Measurements from ENCODE around the gene THSD8. TPM values are rescaled to one million over a fixed set of nuclear protein-coding genes. Genes with fewer than 3 reads are reported as not detected.

THSD8 gene
- total RNA-seq, 1 experiment from 2014 or later: 45.8 TPM

DNA sequence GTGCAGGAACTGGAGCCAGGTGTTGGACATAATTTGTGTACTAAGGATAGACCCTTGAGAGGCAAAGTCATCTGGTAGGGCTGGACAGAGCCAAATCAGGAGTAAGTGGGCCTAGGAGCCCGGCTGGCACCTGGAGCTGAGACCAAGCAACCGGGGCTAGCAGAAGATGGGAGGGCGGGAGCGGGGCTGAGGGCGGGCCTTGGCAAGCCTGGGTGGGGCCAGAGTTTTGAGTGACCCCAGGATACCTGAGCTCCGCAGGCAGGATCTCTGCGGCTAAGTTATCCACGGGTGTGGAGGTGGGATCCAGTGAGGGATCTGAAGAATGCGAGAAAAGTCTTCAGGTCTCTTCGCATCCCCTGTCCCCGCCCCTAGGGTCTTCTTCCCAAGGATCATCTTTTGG, 34.7 kb upstream of the THSD8 start:
- H3K27ac Mint-ChIP-seq: no peak overlapping the region; a peak in 1 of 7 replicates
- WGBS (ENCODE audit: extremely low coverage, insufficient read length, low lambda C conversion rate): no CpG with 5 or more reads among the region's 11 CpGs
- H3K27ac ChIP-seq (ENCODE audit: insufficient read length, low read depth, low read length): no peak overlapping the region
- no peak overlapping the region for H4K5ac ChIP-seq (ENCODE audit: insufficient read length, low read depth, low read length)
- no peak overlapping the region for H4K91ac ChIP-seq (ENCODE audit: insufficient read length, low read depth, low read length)
- H3K4me2 ChIP-seq (ENCODE audit: insufficient read depth, insufficient read length, low read length): no peak overlapping the region
- H3K4me1 Mint-ChIP-seq: peaks cover 12 to 21% of the 10 kb centered on the region in 2 experiments
- H3K9ac ChIP-seq (ENCODE audit: extremely low read depth, insufficient read length, low read length): no peak overlapping the region
- no peaks in the 10 kb centered on the region for H3K79me2 ChIP-seq (ENCODE audit: insufficient read depth, low read length)
- no peak overlapping the region for H3T11ph ChIP-seq (ENCODE audit: low read length)
- H3K79me1 ChIP-seq (ENCODE audit: insufficient read depth, low read depth, low read length, poor library complexity, severe bottlenecking): no peaks in the 10 kb centered on the region
- no peak overlapping the region for H3K14ac ChIP-seq (ENCODE audit: insufficient read depth, low read length)
- H3K9me3 Mint-ChIP-seq: no peaks in the 10 kb centered on the region
- no peak overlapping the region for H2BK5ac ChIP-seq (ENCODE audit: insufficient read length, low read length)
- H3K4me1 ChIP-seq (ENCODE audit: insufficient read depth, low read length): no peaks in the 10 kb centered on the region; the same call in 1 of the 2 replicates
- H3K9me3 ChIP-seq (ENCODE audit: control insufficient read depth, low read depth, low read length): no peaks in the 10 kb centered on the region
- H2BK12ac ChIP-seq (ENCODE audit: insufficient read length, low read depth, low read length): no peak overlapping the region
- no peak overlapping the region for H3K23ac ChIP-seq (ENCODE audit: insufficient read length, low read depth, low read length)
- H3K36me3 Mint-ChIP-seq (ENCODE audit: insufficient read depth in 1 of 3, low read depth in 3 of 3): peaks cover 34 to 60% (median 54%) of the 10 kb centered on the region in 3 experiments
- H3K4me3 Mint-ChIP-seq: no peak overlapping the region; a peak in 1 of 5 replicates
- no peaks in the 10 kb centered on the region for H3K27me3 ChIP-seq (ENCODE audit: insufficient read depth, low read length)
- no peak overlapping the region for H2AFZ ChIP-seq (ENCODE audit: low read length)
- no peak overlapping the region for H3K18ac ChIP-seq (ENCODE audit: insufficient read length, low read depth, low read length)
- no peak for DNase-seq
- no peak overlapping the region for H2AK5ac ChIP-seq (ENCODE audit: insufficient read length, low read length)
- TF ChIP-seq, protein P1, sequence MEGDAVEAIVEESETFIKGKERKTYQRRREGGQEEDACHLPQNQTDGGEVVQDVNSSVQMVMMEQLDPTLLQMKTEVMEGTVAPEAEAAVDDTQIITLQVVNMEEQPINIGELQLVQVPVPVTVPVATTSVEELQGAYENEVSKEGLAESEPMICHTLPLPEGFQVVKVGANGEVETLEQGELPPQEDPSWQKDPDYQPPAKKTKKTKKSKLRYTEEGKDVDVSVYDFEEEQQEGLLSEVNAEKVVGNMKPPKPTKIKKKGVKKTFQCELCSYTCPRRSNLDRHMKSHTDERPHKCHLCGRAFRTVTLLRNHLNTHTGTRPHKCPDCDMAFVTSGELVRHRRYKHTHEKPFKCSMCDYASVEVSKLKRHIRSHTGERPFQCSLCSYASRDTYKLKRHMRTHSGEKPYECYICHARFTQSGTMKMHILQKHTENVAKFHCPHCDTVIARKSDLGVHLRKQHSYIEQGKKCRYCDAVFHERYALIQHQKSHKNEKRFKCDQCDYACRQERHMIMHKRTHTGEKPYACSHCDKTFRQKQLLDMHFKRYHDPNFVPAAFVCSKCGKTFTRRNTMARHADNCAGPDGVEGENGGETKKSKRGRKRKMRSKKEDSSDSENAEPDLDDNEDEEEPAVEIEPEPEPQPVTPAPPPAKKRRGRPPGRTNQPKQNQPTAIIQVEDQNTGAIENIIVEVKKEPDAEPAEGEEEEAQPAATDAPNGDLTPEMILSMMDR (conservative IDR thresholded peaks at IDR 0.05): no peak
- H2BK120ac ChIP-seq (ENCODE audit: low read depth, low read length, poor library complexity, severe bottlenecking): no peak overlapping the region
- no peaks in the 10 kb centered on the region for H4K20me1 ChIP-seq (ENCODE audit: control insufficient read depth, insufficient read depth, insufficient read length)
- H3K4ac ChIP-seq (ENCODE audit: low read depth, low read length): no peak overlapping the region
- H2BK20ac ChIP-seq (ENCODE audit: low read depth, low read length, poor library complexity, severe bottlenecking): no peak overlapping the region
- H3K23me2 ChIP-seq (ENCODE audit: insufficient read length, low read depth, low read length, poor library complexity, severe bottlenecking): no peaks in the 10 kb centered on the region
- no peak overlapping the region for H3K56ac ChIP-seq (ENCODE audit: insufficient read length, low read depth, low read length)
- H2BK15ac ChIP-seq (ENCODE audit: low read depth, low read length): no peak overlapping the region
- no peaks in the 10 kb centered on the region for H3K27me3 Mint-ChIP-seq (ENCODE audit: low read depth)
- no peak overlapping the region for H4K8ac ChIP-seq (replicated peaks; ENCODE audit: insufficient read length, low read depth, low read length)

Data from H9 (cell line).